Measurements from ENCODE around the gene STRN3. TPM values are rescaled to one million over a fixed set of nuclear protein-coding genes. Genes with fewer than 3 reads are reported as not detected.
A peak's percentile ranks its signal among the peaks of the same experiment; 100 is the strongest.
"Not testable (repeated sequence)": the region's sequence is repeated elsewhere in the genome, so short reads cannot be mapped to it uniquely, and the experiment has no call there.

STRN3 gene
- total and polyA plus RNA-seq, 7 experiments from 2014 or later: 3.5 to 28.7 (median 24.8) TPM

GRCh38 chr14:30938617-30939016 lies 87.6 kb downstream of the STRN3 start:
- Mint-ChIP-seq H3K36me3 (peaks cover 0 to 62% (median 29%) of the 10 kb centered on the region in 5 donors), H3K27me3 (no peaks in the 10 kb centered on the region), H3K4me1 (peaks cover 0 to 13% (median 7%) of the 10 kb centered on the region in 7 donors), H3K27ac (no peak overlapping the region), H3K4me3 (no peak overlapping the region), H3K9me3 (no peaks in the 10 kb centered on the region)
- H3K4me3 ChIP-seq (ENCODE audit: low read length): no peak overlapping the region
- H3K27ac ChIP-seq (ENCODE audit: low read depth, low read length): no peak overlapping the region
- no peak for DNase-seq
- no peaks in the 10 kb centered on the region for H3K9me3 ChIP-seq (ENCODE audit: control insufficient read depth in 2 of 3, low read length in 3 of 3)
- intact Hi-C loops (cut with micrococcal nuclease): no loop called here
- peaks cover 0 to 23% (median 7%) of the 10 kb centered on the region in 3 experiments for H3K36me3 ChIP-seq (ENCODE audit: control insufficient read depth in 2 of 3, insufficient read depth in 3 of 3, low read length in 3 of 3)
- POLR2A ChIA-PET: no interaction called here
- ATAC-seq: no peak
- H3K4me1 ChIP-seq (ENCODE audit: control insufficient read depth in 2 of 2, insufficient read depth in 2 of 2, low read length in 2 of 2): no peaks in the 10 kb centered on the region
- CTCF ChIA-PET: no interaction called here
- H3K27me3 ChIP-seq (ENCODE audit: control insufficient read depth in 2 of 2, insufficient read depth in 2 of 2, low read length in 2 of 2): no peaks in the 10 kb centered on the region

GRCh38 chr14:30935445-30935844 lies 90.7 kb downstream of the STRN3 start:
- no peaks in the 10 kb centered on the region for H3K4me1 ChIP-seq (ENCODE audit: control insufficient read depth in 2 of 2, insufficient read depth in 2 of 2, low read length in 2 of 2)
- intact Hi-C loops (cut with micrococcal nuclease): no loop called here
- Mint-ChIP-seq H3K9me3 (no peaks in the 10 kb centered on the region), H3K4me3 (no peak overlapping the region), H3K27me3 (no peaks in the 10 kb centered on the region), H3K36me3 (peaks cover 0 to 50% (median 23%) of the 10 kb centered on the region in 5 donors), H3K27ac (no peak overlapping the region), H3K4me1 (peaks cover 0 to 8% (median 3%) of the 10 kb centered on the region in 7 donors)
- no peak overlapping the region for H3K27ac ChIP-seq (ENCODE audit: low read depth, low read length)
- ATAC-seq: no peak
- DNase-seq: no peak
- no peaks in the 10 kb centered on the region for H3K9me3 ChIP-seq (ENCODE audit: control insufficient read depth in 2 of 3, low read length in 3 of 3)
- H3K36me3 ChIP-seq (ENCODE audit: control insufficient read depth in 2 of 3, insufficient read depth in 3 of 3, low read length in 3 of 3): peaks cover 0 to 29% (median 7%) of the 10 kb centered on the region in 3 experiments
- no peak overlapping the region for H3K4me3 ChIP-seq (ENCODE audit: low read length)
- ChIA-PET CTCF (no interaction called here), POLR2A (no interaction called here)
- H3K27me3 ChIP-seq (ENCODE audit: control insufficient read depth in 2 of 2, insufficient read depth in 2 of 2, low read length in 2 of 2): no peaks in the 10 kb centered on the region

- H3K27me3 Mint-ChIP-seq; CTCF ChIA-PET; H3K27me3 ChIP-seq (ENCODE audit: control insufficient read depth in 2 of 2, insufficient read depth in 2 of 2, low read length in 2 of 2); H3K4me3 ChIP-seq (ENCODE audit: low read length); H3K4me1 Mint-ChIP-seq; H3K27ac Mint-ChIP-seq; H3K4me1 ChIP-seq (ENCODE audit: control insufficient read depth in 2 of 2, insufficient read depth in 2 of 2, low read length in 2 of 2); POLR2A ChIA-PET; H3K27ac ChIP-seq (ENCODE audit: low read depth, low read length); H3K4me3 Mint-ChIP-seq; DNase-seq; intact Hi-C loops (cut with micrococcal nuclease); H3K9me3 ChIP-seq (ENCODE audit: control insufficient read depth in 2 of 3, low read length in 3 of 3); ATAC-seq; H3K9me3 Mint-ChIP-seq: not testable (repeated sequence)
- H3K36me3 ChIP-seq (ENCODE audit: control insufficient read depth in 2 of 3, insufficient read depth in 3 of 3, low read length in 3 of 3): peaks cover 0 to 28% (median 7%) of the 10 kb centered on the region in 3 experiments
- H3K36me3 Mint-ChIP-seq: peaks cover 0 to 38% (median 17%) of the 10 kb centered on the region in 5 donors
These were observed 92.2 kb downstream of the STRN3 start for GRCh38 chr14:30933937-30934336.

DNA sequence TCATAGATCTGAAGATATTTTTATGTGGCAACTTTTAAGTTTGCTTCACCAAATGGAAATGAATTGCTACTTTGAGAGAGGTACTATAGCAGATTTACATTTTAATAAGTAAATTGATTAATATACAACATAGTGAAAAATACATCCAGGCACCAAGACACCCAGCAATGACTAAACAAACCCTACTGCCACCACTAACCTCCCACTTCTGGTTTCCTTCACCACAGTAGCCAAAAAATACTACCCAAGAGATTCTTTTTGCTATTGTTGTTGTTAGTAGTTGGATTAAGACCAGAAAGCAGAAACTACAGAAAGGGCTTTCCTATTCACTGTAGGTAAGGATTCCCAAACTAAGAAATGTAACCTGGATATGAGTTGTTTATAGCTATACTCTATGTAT lies 97.7 kb downstream of the STRN3 start:
- intact Hi-C loops (cut with micrococcal nuclease): no loop called here
- Mint-ChIP-seq H3K27ac (no peak overlapping the region), H3K4me1 (peaks cover 0 to 12% (median 0%) of the 10 kb centered on the region in 7 donors), H3K9me3 (no peaks in the 10 kb centered on the region), H3K27me3 (no peaks in the 10 kb centered on the region), H3K36me3 (peaks cover 0 to 17% (median under 1%) of the 10 kb centered on the region in 5 donors), H3K4me3 (no peak overlapping the region)
- no peaks in the 10 kb centered on the region for H3K4me1 ChIP-seq (ENCODE audit: control insufficient read depth in 2 of 2, insufficient read depth in 2 of 2, low read length in 2 of 2)
- ChIA-PET POLR2A (no interaction called here), CTCF (no interaction called here)
- peaks cover 0 to 13% (median 0%) of the 10 kb centered on the region in 3 experiments for H3K36me3 ChIP-seq (ENCODE audit: control insufficient read depth in 2 of 3, insufficient read depth in 3 of 3, low read length in 3 of 3)
- H3K27me3 ChIP-seq (ENCODE audit: control insufficient read depth in 2 of 2, insufficient read depth in 2 of 2, low read length in 2 of 2): no peaks in the 10 kb centered on the region
- no peak overlapping the region for H3K27ac ChIP-seq (ENCODE audit: low read depth, low read length)
- no peaks in the 10 kb centered on the region for H3K9me3 ChIP-seq (ENCODE audit: control insufficient read depth in 2 of 3, low read length in 3 of 3)
- no peak overlapping the region for H3K4me3 ChIP-seq (ENCODE audit: low read length)
- DNase-seq: no peak
- no peak for ATAC-seq

GRCh38 chr14:30925254-30925653 lies 100.9 kb downstream of the STRN3 start:
- no peak overlapping the region for H3K4me3 ChIP-seq (ENCODE audit: low read length)
- Mint-ChIP-seq H3K9me3 (no peaks in the 10 kb centered on the region), H3K27ac (no peak overlapping the region), H3K4me1 (peaks cover 4 to 20% (median 15%) of the 10 kb centered on the region in 7 donors), H3K36me3 (peaks cover 0 to 27% (median 13%) of the 10 kb centered on the region in 5 donors), H3K27me3 (no peaks in the 10 kb centered on the region), H3K4me3 (no peak overlapping the region)
- H3K27ac ChIP-seq (ENCODE audit: low read depth, low read length): no peak overlapping the region
- H3K27me3 ChIP-seq (ENCODE audit: control insufficient read depth in 2 of 2, insufficient read depth in 2 of 2, low read length in 2 of 2): no peaks in the 10 kb centered on the region
- no peaks in the 10 kb centered on the region for H3K4me1 ChIP-seq (ENCODE audit: control insufficient read depth in 2 of 2, insufficient read depth in 2 of 2, low read length in 2 of 2)
- ChIA-PET CTCF (no interaction called here), POLR2A (no interaction called here)
- H3K36me3 ChIP-seq (ENCODE audit: control insufficient read depth in 2 of 3, insufficient read depth in 3 of 3, low read length in 3 of 3): peaks cover 0 to 7% (median 0%) of the 10 kb centered on the region in 3 experiments
- intact Hi-C loops (cut with micrococcal nuclease): no loop called here
- no peaks in the 10 kb centered on the region for H3K9me3 ChIP-seq (ENCODE audit: control insufficient read depth in 2 of 3, low read length in 3 of 3)
- no peak for DNase-seq
- no peak for ATAC-seq

DNA sequence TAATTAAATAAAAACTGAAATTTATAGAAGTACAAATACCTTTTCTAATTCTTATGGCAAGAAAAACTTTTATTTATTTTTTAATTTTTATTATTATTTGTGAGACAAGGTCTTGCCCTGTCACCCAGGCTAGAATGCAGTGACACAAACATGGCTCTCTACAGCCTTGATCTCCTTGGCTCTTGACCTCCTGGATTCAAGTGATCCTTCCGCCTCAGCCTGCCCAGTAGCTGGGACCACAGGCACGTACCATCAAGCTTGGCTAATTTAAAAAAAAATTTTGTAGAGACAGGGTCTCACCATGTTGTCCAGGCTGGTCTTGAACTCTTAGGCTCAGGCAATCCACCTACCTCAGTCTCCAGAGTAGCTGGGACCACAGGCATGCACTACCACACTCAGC lies 104.4 kb downstream of the STRN3 start:
- ATAC-seq: no peak
- no peak overlapping the region for H3K4me3 ChIP-seq (ENCODE audit: low read length)
- no peaks in the 10 kb centered on the region for H3K4me1 ChIP-seq (ENCODE audit: control insufficient read depth in 2 of 2, insufficient read depth in 2 of 2, low read length in 2 of 2)
- no peak for DNase-seq
- no peaks in the 10 kb centered on the region for H3K27me3 ChIP-seq (ENCODE audit: control insufficient read depth in 2 of 2, insufficient read depth in 2 of 2, low read length in 2 of 2)
- Mint-ChIP-seq H3K4me1 (peaks cover 6 to 20% (median 11%) of the 10 kb centered on the region in 7 donors), H3K9me3 (no peaks in the 10 kb centered on the region), H3K4me3 (no peak overlapping the region), H3K27me3 (no peaks in the 10 kb centered on the region), H3K27ac (peak overlapping the region in 1 of 9 donors; percentile 2), H3K36me3 (peaks cover 0 to 40% (median 18%) of the 10 kb centered on the region in 5 donors)
- peaks cover 0 to 15% (median 0%) of the 10 kb centered on the region in 3 experiments for H3K36me3 ChIP-seq (ENCODE audit: control insufficient read depth in 2 of 3, insufficient read depth in 3 of 3, low read length in 3 of 3)
- POLR2A ChIA-PET: no interaction called here
- intact Hi-C loops (cut with micrococcal nuclease): no loop called here
- H3K9me3 ChIP-seq (ENCODE audit: control insufficient read depth in 2 of 3, low read length in 3 of 3): no peaks in the 10 kb centered on the region
- CTCF ChIA-PET: no interaction called here
- no peak overlapping the region for H3K27ac ChIP-seq (ENCODE audit: low read depth, low read length)

DNA sequence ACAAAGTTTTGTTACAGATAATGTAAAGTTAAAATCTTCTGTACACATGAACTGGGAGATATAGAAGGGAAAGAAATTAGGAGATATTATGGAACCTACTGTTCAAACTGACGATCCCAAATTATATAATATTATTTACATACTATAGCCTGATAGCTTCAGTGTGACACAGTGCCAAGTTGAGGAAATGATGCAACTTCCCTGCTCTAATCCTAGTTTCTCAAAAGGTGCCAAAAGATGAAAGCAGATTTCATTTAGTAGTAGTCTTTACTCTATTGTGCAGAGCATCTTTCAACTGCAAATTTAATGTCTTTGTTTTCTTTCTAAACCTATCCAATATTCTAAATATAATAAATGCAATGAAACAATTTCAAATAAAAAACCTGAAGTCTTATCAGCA lies 104.9 kb downstream of the STRN3 start:
- POLR2A ChIA-PET: no interaction called here
- Histone ChIP-seq H3K9me3 (ENCODE audit: control insufficient read depth in 2 of 3, low read length in 3 of 3) (no peaks in the 10 kb centered on the region), H3K4me1 (ENCODE audit: control insufficient read depth in 2 of 2, insufficient read depth in 2 of 2, low read length in 2 of 2) (no peaks in the 10 kb centered on the region), H3K27me3 (ENCODE audit: control insufficient read depth in 2 of 2, insufficient read depth in 2 of 2, low read length in 2 of 2) (no peaks in the 10 kb centered on the region), H3K4me3 (ENCODE audit: low read length) (no peak overlapping the region), H3K36me3 (ENCODE audit: control insufficient read depth in 2 of 3, insufficient read depth in 3 of 3, low read length in 3 of 3) (peaks cover 0 to 16% (median 0%) of the 10 kb centered on the region in 3 experiments), H3K27ac (ENCODE audit: low read depth, low read length) (no peak overlapping the region)
- CTCF ChIA-PET: no interaction called here
- Mint-ChIP-seq H3K4me3 (no peak overlapping the region), H3K36me3 (peaks cover 0 to 41% (median 18%) of the 10 kb centered on the region in 5 donors), H3K4me1 (peaks cover 6 to 20% (median 11%) of the 10 kb centered on the region in 7 donors), H3K9me3 (no peaks in the 10 kb centered on the region), H3K27me3 (no peaks in the 10 kb centered on the region), H3K27ac (peak overlapping the region in 1 of 9 donors; percentile 3)
- intact Hi-C loops (cut with micrococcal nuclease): no loop called here
- no peak for ATAC-seq
- DNase-seq: no peak

Measured in naive thymus-derived CD4-positive, alpha-beta T cell (primary cell).